ENCODE measurements around the gene DYNLT5.
"Not testable (repeated sequence)": the region's sequence is repeated elsewhere in the genome, so short reads cannot be mapped to it uniquely, and the experiment has no call there.

Gene DYNLT5

GRCh38 chr1:66751160-66751559 is 1.1 kb upstream of the DYNLT5 start:
- no peak for DNase-seq

- DNase-seq = no peak
Measured at GRCh38 chr1:66752671-66753371, 562 bp downstream of the DYNLT5 start.

GRCh38 chr1:66757722-66758240 is 5.5 kb downstream of the DYNLT5 start:
- no peak for DNase-seq

GRCh38 chr1:66758241-66758755 is 6.0 kb downstream of the DYNLT5 start:
- DNase-seq = no peak

GRCh38 chr1:66760506-66760905 is 8.2 kb downstream of the DYNLT5 start:
- DNase-seq = no peak

GRCh38 chr1:66761221-66761620 is 9.0 kb downstream of the DYNLT5 start:
- no peak for DNase-seq

- peak; percentile 15 for DNase-seq
Measured at GRCh38 chr1:66764994-66765578, 12.8 kb downstream of the DYNLT5 start.

- DNase-seq = no peak
Measured at GRCh38 chr1:66767626-66768025, 15.4 kb downstream of the DYNLT5 start.

- no peak for DNase-seq
Measured at GRCh38 chr1:66768965-66769364, 16.7 kb downstream of the DYNLT5 start.

GRCh38 chr1:66769512-66770229 is 17.4 kb downstream of the DYNLT5 start:
- DNase-seq = no peak

- DNase-seq = no peak
Measured at GRCh38 chr1:66770240-66770639, 18.0 kb downstream of the DYNLT5 start.

- no peak for DNase-seq
Measured at GRCh38 chr1:66770694-66771093, 18.4 kb downstream of the DYNLT5 start.

GRCh38 chr1:66773227-66773626 is 21.0 kb downstream of the DYNLT5 start:
- no peak for DNase-seq

- no peak for DNase-seq
Measured at GRCh38 chr1:66774438-66774837, 22.2 kb downstream of the DYNLT5 start.

- DNase-seq = no peak
Measured at GRCh38 chr1:66775646-66776045, 23.4 kb downstream of the DYNLT5 start.

GRCh38 chr1:66777831-66778230 is 25.6 kb downstream of the DYNLT5 start:
- no peak for DNase-seq

- no peak for DNase-seq
Measured at GRCh38 chr1:66778266-66778665, 26.0 kb downstream of the DYNLT5 start.

GRCh38 chr1:66778969-66779368 is 26.7 kb downstream of the DYNLT5 start:
- DNase-seq = no peak

- DNase-seq = no peak
Measured at GRCh38 chr1:66779475-66780078, 27.3 kb downstream of the DYNLT5 start.

GRCh38 chr1:66785800-66786199 is 33.5 kb downstream of the DYNLT5 start:
- not testable (repeated sequence) for DNase-seq

GRCh38 chr1:66787641-66788040 is 35.4 kb downstream of the DYNLT5 start:
- DNase-seq = no peak

- DNase-seq = peak; percentile 3
Measured at GRCh38 chr1:66788231-66788939, 36.1 kb downstream of the DYNLT5 start.

Measured in effector CD8-positive, alpha-beta T cell (primary cell).